Measurements from ENCODE around the gene TCF4.

The TCF4 gene

DNA sequence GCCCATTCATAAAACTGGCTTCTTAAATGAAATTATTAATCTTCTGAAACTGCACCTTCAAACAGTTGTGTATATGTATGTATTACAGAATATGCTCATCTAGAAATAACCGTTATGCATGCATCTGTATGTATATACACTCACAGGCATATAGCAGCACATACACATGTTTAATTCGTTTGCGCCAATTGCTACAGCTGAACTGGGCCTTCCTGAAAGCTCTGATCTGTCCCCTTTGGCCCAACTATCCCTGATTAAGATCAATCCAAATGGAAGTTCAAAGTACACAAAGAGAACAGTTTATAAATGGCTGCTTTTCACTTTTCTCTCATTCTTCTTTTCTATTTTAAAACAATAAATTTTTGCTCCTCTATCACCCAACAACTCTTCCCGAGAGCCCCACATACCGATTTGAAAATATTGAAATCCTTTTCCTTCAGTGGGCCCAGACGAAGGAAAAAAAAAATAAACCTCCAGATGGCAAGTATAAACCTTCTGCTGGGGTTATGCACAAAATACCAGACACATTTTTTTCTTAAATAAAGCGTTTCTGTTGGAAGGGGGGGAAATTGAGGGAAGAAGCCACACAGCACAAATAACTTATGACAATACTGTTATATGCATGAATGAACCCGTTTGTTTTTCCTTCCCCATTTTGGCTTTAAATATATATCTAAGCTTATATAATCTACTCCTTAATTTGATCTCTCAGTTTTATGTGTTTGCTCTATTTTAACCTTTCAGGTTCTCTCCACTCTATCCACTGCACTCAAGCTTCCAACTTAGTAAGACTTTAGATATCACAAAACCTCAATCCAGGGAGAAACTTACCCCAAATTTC lies 267.3 kb downstream of the TCF4 start:
- no peaks in the 10 kb centered on the region for H3K27me3 ChIP-seq (ENCODE audit: insufficient read depth, low read length)
- H3K4ac ChIP-seq (ENCODE audit: low read depth, low read length) = no peak overlapping the region
- H3K14ac ChIP-seq (ENCODE audit: low read length) = no peak overlapping the region
- H2BK120ac ChIP-seq (ENCODE audit: insufficient read depth, low read length, poor library complexity) = no peak overlapping the region
- no peak overlapping the region for H3K4me2 ChIP-seq (ENCODE audit: low read length)
- no peak overlapping the region for H2AK5ac ChIP-seq (ENCODE audit: low read length)
- H4K8ac ChIP-seq (ENCODE audit: low read depth, low read length) = no peak overlapping the region
- H3K18ac ChIP-seq (ENCODE audit: low read length) = no peak overlapping the region
- H3K27ac ChIP-seq (ENCODE audit: low read depth, low read length) = no peak overlapping the region
- H3K36me3 ChIP-seq (ENCODE audit: control insufficient read depth in 1 of 2, insufficient read depth in 2 of 2, low read length in 2 of 2) = peaks cover 0 to 2% of the 10 kb centered on the region in 2 experiments
- no peak overlapping the region for H2BK12ac ChIP-seq (ENCODE audit: low read length)
- H4K91ac ChIP-seq (ENCODE audit: low read depth, low read length) = no peak overlapping the region
- 100% methylated on average over 2 of the region's 8 CpGs for WGBS (ENCODE audit: extremely low coverage, insufficient coverage, insufficient read length)
- no peak overlapping the region for H2AFZ ChIP-seq (ENCODE audit: insufficient read depth, low read length, poor library complexity)
- H4K12ac ChIP-seq (ENCODE audit: low read depth, low read length) = no peak overlapping the region
- no peak overlapping the region for H3K9ac ChIP-seq (ENCODE audit: low read length)
- no peak overlapping the region for H2BK5ac ChIP-seq (ENCODE audit: low read depth, low read length, poor library complexity)
- no peaks in the 10 kb centered on the region for H3K9me3 ChIP-seq (ENCODE audit: insufficient read depth, low read depth, low read length)
- peaks cover 7 to 8% of the 10 kb centered on the region in 2 experiments for H3K4me1 ChIP-seq (ENCODE audit: control insufficient read depth in 1 of 2, insufficient read depth in 2 of 2, low read length in 2 of 2)
- H3K4me3 ChIP-seq (ENCODE audit: low read depth, low read length) = no peak overlapping the region
- H3K23ac ChIP-seq (ENCODE audit: low read length) = no peak overlapping the region
- no peak for DNase-seq
- H3K79me1 ChIP-seq (ENCODE audit: low read length) = peaks cover 2% of the 10 kb centered on the region
- H3K79me2 ChIP-seq (ENCODE audit: control insufficient read depth, insufficient read depth, low read length, poor library complexity) = no peaks in the 10 kb centered on the region

DNA sequence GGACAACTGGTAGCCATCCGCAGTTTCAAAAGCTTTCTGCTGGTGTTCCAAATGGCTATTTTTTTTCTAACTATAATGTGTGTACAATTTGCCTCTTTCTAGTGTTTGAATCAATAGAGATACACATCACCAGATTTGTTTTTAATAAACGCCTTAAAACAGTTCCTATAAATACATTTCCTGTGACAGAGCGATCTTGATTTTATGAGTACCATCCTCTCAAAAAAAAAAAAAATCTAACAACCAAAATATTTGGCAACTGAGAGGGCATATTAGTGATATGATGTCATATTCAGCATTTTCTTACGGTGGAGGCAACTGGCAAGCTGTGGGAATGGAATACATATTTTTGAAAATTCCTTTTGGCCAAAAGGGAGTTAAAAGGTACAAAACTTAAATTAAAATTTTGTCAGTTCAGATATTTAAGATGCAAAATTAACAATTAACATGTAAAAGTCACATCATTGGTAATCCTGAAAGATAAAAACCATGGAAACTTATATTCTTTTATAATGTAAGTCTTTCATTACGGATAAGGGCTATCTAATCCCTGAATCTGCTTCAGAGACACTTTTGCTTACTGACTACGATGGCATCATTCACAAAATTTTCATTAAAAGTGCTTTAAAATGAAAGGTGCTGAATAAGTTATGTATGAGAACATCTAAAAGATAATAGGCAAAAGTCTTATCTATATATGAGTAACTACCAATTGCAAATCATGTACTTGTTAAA lies 268.4 kb downstream of the TCF4 start:
- H3K4me2 ChIP-seq (ENCODE audit: low read length) = no peak overlapping the region
- H3K36me3 ChIP-seq (ENCODE audit: control insufficient read depth in 1 of 2, insufficient read depth in 2 of 2, low read length in 2 of 2) = peaks cover 0 to 2% of the 10 kb centered on the region in 2 experiments
- peaks cover 2% of the 10 kb centered on the region for H3K79me1 ChIP-seq (ENCODE audit: low read length)

DNA sequence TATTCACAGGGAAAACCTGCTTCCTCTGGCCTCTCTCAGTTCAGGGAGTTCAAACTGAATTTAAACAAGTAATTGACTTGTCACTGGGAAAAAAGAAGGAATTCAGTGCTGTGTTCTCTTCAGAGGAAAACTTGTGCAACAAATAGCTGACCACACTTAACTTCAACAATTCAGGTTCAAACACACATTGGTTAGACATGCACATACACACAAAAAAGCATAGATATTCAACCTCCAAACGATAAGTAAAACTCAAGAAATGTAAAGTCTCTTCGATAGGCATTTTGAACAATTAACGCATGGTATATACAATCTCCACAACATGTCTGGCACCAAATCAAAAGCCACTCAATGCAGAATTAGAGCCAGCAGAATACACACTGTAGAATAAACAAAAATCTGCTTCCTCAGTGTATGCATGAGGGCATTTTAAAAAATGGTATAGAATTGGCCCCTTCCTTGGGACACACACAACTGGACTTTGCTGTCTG lies 269.0 kb downstream of the TCF4 start:
- no CpG with 5 or more reads among the region's 3 CpGs for WGBS (ENCODE audit: extremely low coverage, insufficient coverage, insufficient read length)
- H4K12ac ChIP-seq (ENCODE audit: low read depth, low read length) = no peak overlapping the region

More for the DNA sequence above, 268.4 kb downstream of the TCF4 start:
- H2AK5ac ChIP-seq (ENCODE audit: low read length) = no peak overlapping the region
- no peak overlapping the region for H3K18ac ChIP-seq (ENCODE audit: low read length)
- no peaks in the 10 kb centered on the region for H3K9me3 ChIP-seq (ENCODE audit: insufficient read depth, low read depth, low read length)
- H4K12ac ChIP-seq (ENCODE audit: low read depth, low read length) = no peak overlapping the region
- WGBS (ENCODE audit: extremely low coverage, insufficient coverage, insufficient read length) = no CpG with 5 or more reads among the region's 6 CpGs
- H3K27ac ChIP-seq (ENCODE audit: low read depth, low read length) = no peak overlapping the region
- H2BK12ac ChIP-seq (ENCODE audit: low read length) = no peak overlapping the region
- no peaks in the 10 kb centered on the region for H3K27me3 ChIP-seq (ENCODE audit: insufficient read depth, low read length)
- H3K9ac ChIP-seq (ENCODE audit: low read length) = no peak overlapping the region
- no peak overlapping the region for H3K14ac ChIP-seq (ENCODE audit: low read length)
- H2AFZ ChIP-seq (ENCODE audit: insufficient read depth, low read length, poor library complexity) = no peak overlapping the region
- H3K23ac ChIP-seq (ENCODE audit: low read length) = no peak overlapping the region
- peaks cover 7 to 8% of the 10 kb centered on the region in 2 experiments for H3K4me1 ChIP-seq (ENCODE audit: control insufficient read depth in 1 of 2, insufficient read depth in 2 of 2, low read length in 2 of 2)
- DNase-seq = no peak
- H2BK120ac ChIP-seq (ENCODE audit: insufficient read depth, low read length, poor library complexity) = no peak overlapping the region
- H3K4me3 ChIP-seq (ENCODE audit: low read depth, low read length) = no peak overlapping the region
- H2BK5ac ChIP-seq (ENCODE audit: low read depth, low read length, poor library complexity) = no peak overlapping the region
- no peak overlapping the region for H3K4ac ChIP-seq (ENCODE audit: low read depth, low read length)
- H4K91ac ChIP-seq (ENCODE audit: low read depth, low read length) = no peak overlapping the region
- H4K8ac ChIP-seq (ENCODE audit: low read depth, low read length) = no peak overlapping the region
- no peaks in the 10 kb centered on the region for H3K79me2 ChIP-seq (ENCODE audit: control insufficient read depth, insufficient read depth, low read length, poor library complexity)

DNA sequence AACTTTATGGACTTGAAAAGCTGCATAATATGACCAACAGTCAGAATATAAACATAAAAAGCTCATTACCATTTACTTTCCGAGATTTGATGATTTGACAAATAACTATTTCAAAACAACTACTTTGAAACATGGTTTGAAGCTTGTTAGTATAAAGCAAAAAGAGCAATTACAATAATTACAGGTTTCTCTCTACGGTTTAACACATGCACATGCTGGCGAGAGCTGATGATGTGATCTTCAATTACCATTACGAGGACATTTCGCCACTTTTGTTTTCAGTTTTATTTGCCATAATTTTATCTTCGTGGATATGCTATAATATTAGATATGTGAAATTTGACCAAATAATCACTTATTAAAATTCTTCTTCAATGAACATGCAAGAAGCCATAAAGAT lies 270.1 kb downstream of the TCF4 start:
- DNase-seq = no peak
- H2AK5ac ChIP-seq (ENCODE audit: low read length) = no peak overlapping the region
- no peak overlapping the region for H3K14ac ChIP-seq (ENCODE audit: low read length)
- H3K9me3 ChIP-seq (ENCODE audit: insufficient read depth, low read depth, low read length) = no peaks in the 10 kb centered on the region
- no peak overlapping the region for H4K91ac ChIP-seq (ENCODE audit: low read depth, low read length)
- H3K79me2 ChIP-seq (ENCODE audit: control insufficient read depth, insufficient read depth, low read length, poor library complexity) = no peaks in the 10 kb centered on the region
- no peak overlapping the region for H3K9ac ChIP-seq (ENCODE audit: low read length)
- H2BK12ac ChIP-seq (ENCODE audit: low read length) = no peak overlapping the region
- H3K4me3 ChIP-seq (ENCODE audit: low read depth, low read length) = no peak overlapping the region
- no peak overlapping the region for H4K8ac ChIP-seq (ENCODE audit: low read depth, low read length)
- no peak overlapping the region for H3K4ac ChIP-seq (ENCODE audit: low read depth, low read length)
- H3K23ac ChIP-seq (ENCODE audit: low read length) = no peak overlapping the region
- peaks cover 2% of the 10 kb centered on the region for H3K79me1 ChIP-seq (ENCODE audit: low read length)
- no CpG with 5 or more reads among the region's 6 CpGs for WGBS (ENCODE audit: extremely low coverage, insufficient coverage, insufficient read length)
- H4K12ac ChIP-seq (ENCODE audit: low read depth, low read length) = no peak overlapping the region
- H3K4me1 ChIP-seq (ENCODE audit: control insufficient read depth in 1 of 2, insufficient read depth in 2 of 2, low read length in 2 of 2) = peaks cover 7% of the 10 kb centered on the region in 2 experiments
- no peak overlapping the region for H3K4me2 ChIP-seq (ENCODE audit: low read length)
- H3K18ac ChIP-seq (ENCODE audit: low read length) = no peak overlapping the region
- no peak overlapping the region for H3K27ac ChIP-seq (ENCODE audit: low read depth, low read length)
- H2AFZ ChIP-seq (ENCODE audit: insufficient read depth, low read length, poor library complexity) = no peak overlapping the region
- H3K27me3 ChIP-seq (ENCODE audit: insufficient read depth, low read length) = no peaks in the 10 kb centered on the region
- H2BK5ac ChIP-seq (ENCODE audit: low read depth, low read length, poor library complexity) = no peak overlapping the region
- H3K36me3 ChIP-seq (ENCODE audit: control insufficient read depth in 1 of 2, insufficient read depth in 2 of 2, low read length in 2 of 2) = no peaks in the 10 kb centered on the region
- no peak overlapping the region for H2BK120ac ChIP-seq (ENCODE audit: insufficient read depth, low read length, poor library complexity)

More for the DNA sequence above, 269.0 kb downstream of the TCF4 start:
- Histone ChIP-seq H3K18ac (ENCODE audit: low read length) (no peak overlapping the region), H4K91ac (ENCODE audit: low read depth, low read length) (no peak overlapping the region), H3K27me3 (ENCODE audit: insufficient read depth, low read length) (no peaks in the 10 kb centered on the region), H3K9me3 (ENCODE audit: insufficient read depth, low read depth, low read length) (no peaks in the 10 kb centered on the region), H3K23ac (ENCODE audit: low read length) (no peak overlapping the region), H2AK5ac (ENCODE audit: low read length) (no peak overlapping the region), H3K9ac (ENCODE audit: low read length) (no peak overlapping the region), H3K4ac (ENCODE audit: low read depth, low read length) (no peak overlapping the region), H2AFZ (ENCODE audit: insufficient read depth, low read length, poor library complexity) (no peak overlapping the region), H3K4me1 (ENCODE audit: control insufficient read depth in 1 of 2, insufficient read depth in 2 of 2, low read length in 2 of 2) (peaks cover 7 to 8% of the 10 kb centered on the region in 2 experiments), H2BK120ac (ENCODE audit: insufficient read depth, low read length, poor library complexity) (no peak overlapping the region), H2BK12ac (ENCODE audit: low read length) (no peak overlapping the region), H3K4me3 (ENCODE audit: low read depth, low read length) (no peak overlapping the region), H3K36me3 (ENCODE audit: control insufficient read depth in 1 of 2, insufficient read depth in 2 of 2, low read length in 2 of 2) (no peaks in the 10 kb centered on the region), H4K8ac (ENCODE audit: low read depth, low read length) (no peak overlapping the region), H3K14ac (ENCODE audit: low read length) (no peak overlapping the region), H2BK5ac (ENCODE audit: low read depth, low read length, poor library complexity) (no peak overlapping the region), H3K79me1 (ENCODE audit: low read length) (peaks cover 2% of the 10 kb centered on the region), H3K79me2 (ENCODE audit: control insufficient read depth, insufficient read depth, low read length, poor library complexity) (no peaks in the 10 kb centered on the region), H3K4me2 (ENCODE audit: low read length) (no peak overlapping the region), H3K27ac (ENCODE audit: low read depth, low read length) (no peak overlapping the region)
- no peak for DNase-seq

All from trophoblast cell (in vitro differentiated cells and primary cell).